ENCODE results near the gene GALNTL6.

The GALNTL6 gene

DNA sequence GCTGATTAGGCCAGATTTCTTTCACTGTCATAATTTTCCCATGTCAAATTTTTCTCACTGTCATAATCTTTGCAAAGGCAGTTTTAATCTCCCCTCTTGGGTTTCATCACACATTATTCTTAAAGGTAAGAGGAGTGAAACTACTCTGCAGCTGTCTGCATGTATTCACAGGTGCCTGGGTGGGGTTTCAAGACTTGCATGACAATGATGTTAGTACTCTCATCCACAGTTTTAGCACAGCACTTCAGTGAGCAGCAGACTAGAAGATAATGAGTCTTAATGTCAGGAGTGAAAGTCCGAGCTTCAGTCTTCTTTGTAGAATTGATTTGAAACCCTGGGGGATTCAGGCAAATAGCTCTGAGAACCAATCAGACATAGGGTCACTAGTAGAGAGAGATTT lies 1172.9 kb downstream of the GALNTL6 start:
- Histone ChIP-seq H3K4me3 (replicated peaks; ENCODE audit: low read depth, low read length) (no peak overlapping the region), H3K36me3 (ENCODE audit: control insufficient read depth, insufficient read depth, low read length) (no peaks in the 10 kb centered on the region), H3K27me3 (replicated peaks; ENCODE audit: control insufficient read depth, insufficient read depth, low read length) (no peaks in the 10 kb centered on the region)
- TF ChIP-seq, protein P1, sequence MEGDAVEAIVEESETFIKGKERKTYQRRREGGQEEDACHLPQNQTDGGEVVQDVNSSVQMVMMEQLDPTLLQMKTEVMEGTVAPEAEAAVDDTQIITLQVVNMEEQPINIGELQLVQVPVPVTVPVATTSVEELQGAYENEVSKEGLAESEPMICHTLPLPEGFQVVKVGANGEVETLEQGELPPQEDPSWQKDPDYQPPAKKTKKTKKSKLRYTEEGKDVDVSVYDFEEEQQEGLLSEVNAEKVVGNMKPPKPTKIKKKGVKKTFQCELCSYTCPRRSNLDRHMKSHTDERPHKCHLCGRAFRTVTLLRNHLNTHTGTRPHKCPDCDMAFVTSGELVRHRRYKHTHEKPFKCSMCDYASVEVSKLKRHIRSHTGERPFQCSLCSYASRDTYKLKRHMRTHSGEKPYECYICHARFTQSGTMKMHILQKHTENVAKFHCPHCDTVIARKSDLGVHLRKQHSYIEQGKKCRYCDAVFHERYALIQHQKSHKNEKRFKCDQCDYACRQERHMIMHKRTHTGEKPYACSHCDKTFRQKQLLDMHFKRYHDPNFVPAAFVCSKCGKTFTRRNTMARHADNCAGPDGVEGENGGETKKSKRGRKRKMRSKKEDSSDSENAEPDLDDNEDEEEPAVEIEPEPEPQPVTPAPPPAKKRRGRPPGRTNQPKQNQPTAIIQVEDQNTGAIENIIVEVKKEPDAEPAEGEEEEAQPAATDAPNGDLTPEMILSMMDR (IDR thresholded peaks at IDR 0.05; ENCODE audit: insufficient read depth, low read length, poor library complexity, severe bottlenecking), result no peak
- DNase-seq (ENCODE audit: extremely low read depth, insufficient read length), result peak; percentile 68

DNA sequence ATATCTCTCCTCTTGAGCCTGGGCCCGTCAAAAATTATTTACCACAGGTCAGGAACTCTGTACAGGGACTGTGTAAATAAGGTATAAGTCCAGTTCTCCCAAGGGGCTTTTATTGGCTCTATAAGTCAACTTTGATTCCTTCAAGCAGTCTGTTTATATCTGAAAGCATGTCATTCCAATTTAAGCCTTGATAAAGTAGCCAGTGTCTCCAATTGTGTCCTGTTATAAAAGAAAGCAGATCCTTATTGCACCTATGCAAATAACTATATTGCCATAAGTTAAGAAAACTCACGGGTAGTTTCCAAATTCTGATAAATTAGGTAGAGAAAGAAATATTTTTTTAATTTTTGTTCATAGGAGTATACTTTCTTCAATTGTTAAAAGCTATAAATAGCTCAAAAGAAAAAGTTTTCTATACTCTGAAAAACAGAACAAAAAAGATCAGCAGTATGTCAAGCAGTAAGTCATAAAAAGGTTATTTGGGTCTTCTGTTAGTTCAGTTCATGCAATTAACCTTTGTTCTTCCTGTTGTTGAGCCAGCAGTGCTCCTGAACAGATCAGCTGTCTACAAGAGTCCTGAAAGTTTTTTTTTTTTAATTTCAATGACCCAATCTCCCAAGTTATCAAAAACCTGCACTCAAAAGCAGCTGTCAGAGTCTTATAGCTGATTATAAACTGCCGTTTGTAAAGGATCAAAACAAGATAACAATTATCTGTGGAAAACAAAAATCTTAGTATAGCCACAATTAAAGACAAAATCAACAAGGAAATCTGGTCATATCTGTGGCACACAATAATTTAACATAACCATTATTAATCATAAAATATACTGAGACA lies 1177.0 kb downstream of the GALNTL6 start:
- H3K4me3 ChIP-seq (replicated peaks; ENCODE audit: low read depth, low read length), result no peak overlapping the region
- DNase-seq (ENCODE audit: extremely low read depth, insufficient read length), result no peak
- H3K27me3 ChIP-seq (replicated peaks; ENCODE audit: control insufficient read depth, insufficient read depth, low read length), result no peaks in the 10 kb centered on the region
- TF ChIP-seq, protein P1 (IDR thresholded peaks at IDR 0.05; ENCODE audit: insufficient read depth, low read length, poor library complexity, severe bottlenecking), result no peak
- no peaks in the 10 kb centered on the region for H3K36me3 ChIP-seq (ENCODE audit: control insufficient read depth, insufficient read depth, low read length)

DNA sequence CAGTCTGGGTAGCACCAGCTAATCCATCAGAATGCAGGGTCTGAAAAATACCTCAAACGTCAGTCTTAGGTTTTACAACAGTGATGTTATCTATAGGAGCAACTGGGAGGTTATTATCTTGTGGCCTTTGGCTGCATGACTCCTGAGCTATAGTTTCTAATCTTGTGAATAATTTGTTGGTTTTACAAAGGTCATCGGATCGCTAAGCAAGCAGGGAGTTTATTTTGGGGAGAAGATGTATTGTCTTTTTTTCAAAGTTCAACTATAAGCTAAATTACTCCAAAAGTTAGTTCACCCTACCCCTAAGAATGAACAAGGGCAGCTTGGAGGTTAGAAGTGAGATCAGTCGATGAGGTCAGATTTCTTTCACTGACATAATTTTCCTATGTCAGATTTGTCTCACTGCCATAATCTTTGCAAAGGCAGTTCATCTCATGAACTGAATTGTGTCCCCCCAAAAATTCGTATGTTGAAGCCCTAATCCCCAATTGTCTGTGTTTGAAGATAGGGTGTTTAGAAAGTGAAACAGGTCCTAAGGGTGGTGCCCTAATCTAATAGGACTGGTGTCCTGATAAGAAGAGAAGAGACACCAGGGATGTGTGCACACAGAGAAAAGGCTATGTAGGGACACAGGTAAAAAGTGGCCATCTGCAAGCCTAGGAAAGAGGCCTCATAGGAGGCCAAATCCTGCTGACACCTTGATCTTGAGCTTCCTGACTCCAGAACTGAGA lies 1179.6 kb downstream of the GALNTL6 start:
- no peak for DNase-seq (ENCODE audit: extremely low read depth, insufficient read length)
- TF ChIP-seq, protein P1 (IDR thresholded peaks at IDR 0.05; ENCODE audit: insufficient read depth, low read length, poor library complexity, severe bottlenecking), result no peak
- Histone ChIP-seq H3K4me3 (replicated peaks; ENCODE audit: low read depth, low read length) (no peak overlapping the region), H3K27me3 (replicated peaks; ENCODE audit: control insufficient read depth, insufficient read depth, low read length) (no peaks in the 10 kb centered on the region), H3K36me3 (ENCODE audit: control insufficient read depth, insufficient read depth, low read length) (no peaks in the 10 kb centered on the region)

DNA sequence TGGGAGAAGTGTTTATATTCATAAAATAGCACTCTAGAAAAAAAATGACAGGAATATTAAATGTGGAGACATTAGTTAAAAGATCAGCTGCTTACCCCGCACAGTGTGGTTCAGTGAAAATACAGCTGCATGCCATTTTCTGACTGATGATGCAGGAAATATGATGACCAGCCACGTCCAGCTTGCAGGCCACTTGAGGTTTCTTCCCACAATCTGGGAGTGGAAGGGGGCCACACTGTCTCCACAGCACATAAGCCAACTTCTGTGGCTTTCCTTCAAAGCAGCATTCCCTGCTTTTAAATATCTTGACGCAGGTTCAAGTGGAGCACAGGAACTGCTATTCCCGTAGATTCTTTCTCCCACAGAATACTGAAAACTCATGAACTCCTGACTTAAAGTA lies 1182.0 kb downstream of the GALNTL6 start:
- TF ChIP-seq, protein P1 (IDR thresholded peaks at IDR 0.05; ENCODE audit: insufficient read depth, low read length, poor library complexity, severe bottlenecking), result no peak
- no peak overlapping the region for H3K4me3 ChIP-seq (replicated peaks; ENCODE audit: low read depth, low read length)
- H3K27me3 ChIP-seq (replicated peaks; ENCODE audit: control insufficient read depth, insufficient read depth, low read length), result no peaks in the 10 kb centered on the region
- H3K36me3 ChIP-seq (ENCODE audit: control insufficient read depth, insufficient read depth, low read length), result no peaks in the 10 kb centered on the region
- no peak for DNase-seq (ENCODE audit: extremely low read depth, insufficient read length)

DNA sequence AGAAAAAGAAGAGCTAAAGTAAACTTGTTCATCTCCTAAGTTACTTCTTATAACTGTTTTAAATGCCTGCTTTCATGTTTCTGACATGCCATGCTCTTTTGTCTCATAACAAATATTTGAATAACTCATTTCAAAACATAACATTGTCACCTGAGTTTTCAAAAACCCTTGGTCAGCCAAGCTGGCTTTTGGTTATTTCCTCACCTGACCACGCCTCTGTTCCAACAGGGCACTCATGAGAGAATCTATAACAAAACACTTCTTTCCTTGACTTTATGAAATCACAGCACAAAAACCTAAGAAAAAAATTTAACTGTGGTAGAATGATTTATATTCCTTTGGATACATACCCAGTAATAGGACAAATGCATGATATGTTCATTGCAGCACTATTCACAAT lies 1182.5 kb downstream of the GALNTL6 start:
- Histone ChIP-seq H3K27me3 (replicated peaks; ENCODE audit: control insufficient read depth, insufficient read depth, low read length) (no peaks in the 10 kb centered on the region), H3K4me3 (replicated peaks; ENCODE audit: low read depth, low read length) (no peak overlapping the region), H3K36me3 (ENCODE audit: control insufficient read depth, insufficient read depth, low read length) (no peaks in the 10 kb centered on the region)
- DNase-seq (ENCODE audit: extremely low read depth, insufficient read length), result no peak
- TF ChIP-seq, protein P1 (IDR thresholded peaks at IDR 0.05; ENCODE audit: insufficient read depth, low read length, poor library complexity, severe bottlenecking), result no peak
